ENCODE measurements around the gene COL18A1. TPM values are rescaled to one million over a fixed set of nuclear protein-coding genes. Genes with fewer than 3 reads are reported as not detected.
A peak's percentile ranks its signal among the peaks of the same experiment; 100 is the strongest.

Gene COL18A1
- total and polyA plus RNA-seq, 7 experiments from 2014 or later: 7.0 to 89.8 (median 15.4) TPM

- ATAC-seq: no peak
- CTCF ChIA-PET: interaction anchor here (0.8 kb wide), 1 partner anchor 52 kb away, joined by 3 read pairs; no protein-coding TSS in a partner anchor
- H3K9me3 ChIP-seq (ENCODE audit: control insufficient read depth in 2 of 3, low read length in 3 of 3): no peaks in the 10 kb centered on the region
- no peak overlapping the region for H3K27ac ChIP-seq (ENCODE audit: low read depth, low read length)
- Mint-ChIP-seq H3K27ac (no peak overlapping the region), H3K36me3 (no peaks in the 10 kb centered on the region), H3K4me1 (peaks cover 0 to 2% (median 0%) of the 10 kb centered on the region in 7 donors), H3K27me3 (peaks cover 0 to 10% (median 0%) of the 10 kb centered on the region in 5 donors), H3K9me3 (no peaks in the 10 kb centered on the region), H3K4me3 (no peak overlapping the region)
- intact Hi-C loops (cut with micrococcal nuclease): no loop called here
- no peak overlapping the region for H3K4me3 ChIP-seq (ENCODE audit: low read length)
- H3K36me3 ChIP-seq (ENCODE audit: control insufficient read depth in 2 of 3, insufficient read depth in 3 of 3, low read length in 3 of 3): no peaks in the 10 kb centered on the region
- POLR2A ChIA-PET: no interaction called here
- no peaks in the 10 kb centered on the region for H3K27me3 ChIP-seq (ENCODE audit: control insufficient read depth in 2 of 2, insufficient read depth in 2 of 2, low read length in 2 of 2)
- H3K4me1 ChIP-seq (ENCODE audit: control insufficient read depth in 2 of 2, insufficient read depth in 2 of 2, low read length in 2 of 2): no peaks in the 10 kb centered on the region
- peak in 1 of 9 donors; percentile 3 for DNase-seq
These were observed 17.5 kb upstream of the COL18A1 start for GRCh38 chr21:45387506-45387905.

- Histone ChIP-seq H3K4me3 (ENCODE audit: low read length) (no peak overlapping the region), H3K9me3 (ENCODE audit: control insufficient read depth in 2 of 3, low read length in 3 of 3) (no peaks in the 10 kb centered on the region), H3K36me3 (ENCODE audit: control insufficient read depth in 2 of 3, insufficient read depth in 3 of 3, low read length in 3 of 3) (no peaks in the 10 kb centered on the region), H3K27ac (ENCODE audit: low read depth, low read length) (no peak overlapping the region), H3K27me3 (ENCODE audit: control insufficient read depth in 2 of 2, insufficient read depth in 2 of 2, low read length in 2 of 2) (no peaks in the 10 kb centered on the region), H3K4me1 (ENCODE audit: control insufficient read depth in 2 of 2, insufficient read depth in 2 of 2, low read length in 2 of 2) (no peaks in the 10 kb centered on the region)
- Mint-ChIP-seq H3K4me3 (no peak overlapping the region), H3K36me3 (no peaks in the 10 kb centered on the region), H3K27ac (no peak overlapping the region), H3K4me1 (peaks cover 0 to 2% (median 0%) of the 10 kb centered on the region in 7 donors), H3K27me3 (peaks cover 0 to 5% (median 0%) of the 10 kb centered on the region in 5 donors), H3K9me3 (no peaks in the 10 kb centered on the region)
- DNase-seq: no peak
- intact Hi-C loops (cut with micrococcal nuclease): no loop called here
- no peak for ATAC-seq
- ChIA-PET CTCF (no interaction called here), POLR2A (no interaction called here)
These were observed 16.9 kb upstream of the COL18A1 start for GRCh38 chr21:45388011-45388521.

DNA sequence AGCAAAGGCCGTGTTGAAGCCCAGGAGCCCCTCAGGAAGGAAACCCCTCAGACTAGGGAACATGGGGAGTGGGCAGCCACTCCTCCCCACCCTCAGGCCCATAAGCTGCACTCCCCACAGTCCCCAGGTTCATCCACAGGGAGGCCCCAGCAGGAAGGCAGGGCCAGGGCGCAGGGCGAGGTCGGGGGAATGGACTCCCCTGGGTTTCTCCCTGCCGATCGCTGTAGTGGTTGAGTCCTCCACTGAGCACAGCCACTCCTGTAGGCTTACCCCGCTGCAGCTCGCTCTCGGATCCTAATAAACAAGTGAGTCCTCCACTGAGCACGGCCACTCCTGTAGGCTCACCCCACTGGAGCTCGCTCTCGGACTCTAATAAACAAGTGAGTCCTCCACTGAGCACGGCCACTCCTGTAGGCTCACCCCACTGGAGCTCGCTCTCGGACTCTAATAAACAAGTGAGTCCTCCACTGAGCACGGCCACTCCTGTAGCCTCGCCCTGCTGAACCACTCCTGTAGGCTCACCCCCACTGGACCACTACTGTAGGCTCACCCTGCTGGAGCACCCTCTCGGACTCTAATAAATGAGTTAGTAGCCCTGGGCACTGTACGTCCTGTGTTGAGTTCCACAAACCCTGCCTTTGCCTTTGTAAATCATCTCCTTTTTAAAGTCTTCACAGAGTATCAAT is 16.2 kb upstream of the COL18A1 start:
- ATAC-seq: no peak
- no peak for DNase-seq
- H3K4me3 Mint-ChIP-seq: no peak overlapping the region
- CTCF ChIA-PET: no interaction called here
- intact Hi-C loops (cut with micrococcal nuclease): no loop called here
- Histone ChIP-seq H3K36me3 (ENCODE audit: control insufficient read depth in 2 of 3, insufficient read depth in 3 of 3, low read length in 3 of 3) (no peaks in the 10 kb centered on the region), H3K4me1 (ENCODE audit: control insufficient read depth in 2 of 2, insufficient read depth in 2 of 2, low read length in 2 of 2) (no peaks in the 10 kb centered on the region), H3K9me3 (ENCODE audit: control insufficient read depth in 2 of 3, low read length in 3 of 3) (no peaks in the 10 kb centered on the region), H3K4me3 (ENCODE audit: low read length) (no peak overlapping the region), H3K27me3 (ENCODE audit: control insufficient read depth in 2 of 2, insufficient read depth in 2 of 2, low read length in 2 of 2) (no peaks in the 10 kb centered on the region), H3K27ac (ENCODE audit: low read depth, low read length) (no peak overlapping the region)
- no peaks in the 10 kb centered on the region for H3K9me3 Mint-ChIP-seq
- peaks cover 0 to 5% (median 0%) of the 10 kb centered on the region in 5 donors for H3K27me3 Mint-ChIP-seq
- no peaks in the 10 kb centered on the region for H3K36me3 Mint-ChIP-seq
- POLR2A ChIA-PET: no interaction called here
- peaks cover 0 to 2% (median 0%) of the 10 kb centered on the region in 7 donors for H3K4me1 Mint-ChIP-seq
- no peak overlapping the region for H3K27ac Mint-ChIP-seq

DNA sequence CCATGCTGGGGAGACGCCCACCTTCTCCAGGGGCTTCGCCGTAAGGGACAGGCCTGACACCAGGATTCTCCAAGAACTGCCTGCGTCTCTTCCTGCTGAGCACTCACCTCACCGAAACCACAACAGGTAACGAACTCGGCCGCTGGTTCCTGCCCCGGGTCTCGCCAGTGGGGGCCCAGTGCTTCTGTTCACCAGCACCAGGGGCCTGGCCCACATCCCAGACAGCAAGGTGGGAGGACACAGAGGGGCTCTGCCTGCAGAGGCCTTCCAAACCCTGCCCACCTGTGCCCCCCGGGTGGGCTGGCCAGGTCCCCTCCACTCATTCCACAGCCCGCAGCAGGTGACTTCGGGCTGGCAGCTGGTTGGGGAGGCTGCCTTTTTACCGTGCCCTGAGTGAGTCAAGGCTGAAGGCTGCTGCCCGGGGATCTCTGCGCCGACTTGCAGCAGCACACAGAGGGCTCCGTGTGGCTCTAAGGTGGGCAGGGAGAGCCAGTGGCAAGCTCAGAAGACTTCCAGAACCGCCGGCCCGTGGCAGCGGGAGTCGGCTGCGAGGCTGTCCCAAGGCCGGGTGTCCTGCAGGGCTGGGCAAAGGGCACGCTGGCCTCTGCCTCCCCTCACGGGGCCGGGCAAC is 14.7 kb upstream of the COL18A1 start:
- Mint-ChIP-seq H3K27ac (peak overlapping the region in 1 of 9 donors; percentile 49), H3K9me3 (no peaks in the 10 kb centered on the region), H3K4me1 (peaks cover 0 to 1% (median 0%) of the 10 kb centered on the region in 7 donors), H3K4me3 (no peak overlapping the region), H3K27me3 (peaks cover 0 to 6% (median 0%) of the 10 kb centered on the region in 5 donors), H3K36me3 (no peaks in the 10 kb centered on the region)
- Histone ChIP-seq H3K36me3 (ENCODE audit: control insufficient read depth in 2 of 3, insufficient read depth in 3 of 3, low read length in 3 of 3) (no peaks in the 10 kb centered on the region), H3K27ac (ENCODE audit: low read depth, low read length) (no peak overlapping the region), H3K9me3 (ENCODE audit: control insufficient read depth in 2 of 3, low read length in 3 of 3) (no peaks in the 10 kb centered on the region), H3K4me1 (ENCODE audit: control insufficient read depth in 2 of 2, insufficient read depth in 2 of 2, low read length in 2 of 2) (no peaks in the 10 kb centered on the region), H3K27me3 (ENCODE audit: control insufficient read depth in 2 of 2, insufficient read depth in 2 of 2, low read length in 2 of 2) (no peaks in the 10 kb centered on the region), H3K4me3 (ENCODE audit: low read length) (no peak overlapping the region)
- ChIA-PET CTCF (no interaction called here), POLR2A (no interaction called here)
- intact Hi-C loops (cut with micrococcal nuclease): no loop called here
- no peak for DNase-seq
- no peak for ATAC-seq

GRCh38 chr21:45390831-45391742 is 13.9 kb upstream of the COL18A1 start:
- Mint-ChIP-seq H3K27ac (no peak overlapping the region), H3K36me3 (no peaks in the 10 kb centered on the region), H3K4me3 (no peak overlapping the region), H3K4me1 (no peaks in the 10 kb centered on the region), H3K9me3 (no peaks in the 10 kb centered on the region), H3K27me3 (peaks cover 0 to 4% (median 0%) of the 10 kb centered on the region in 5 donors)
- no peak for ATAC-seq
- POLR2A ChIA-PET: no interaction called here
- Histone ChIP-seq H3K36me3 (ENCODE audit: control insufficient read depth in 2 of 3, insufficient read depth in 3 of 3, low read length in 3 of 3) (no peaks in the 10 kb centered on the region), H3K4me3 (ENCODE audit: low read length) (no peak overlapping the region), H3K9me3 (ENCODE audit: control insufficient read depth in 2 of 3, low read length in 3 of 3) (no peaks in the 10 kb centered on the region), H3K4me1 (ENCODE audit: control insufficient read depth in 2 of 2, insufficient read depth in 2 of 2, low read length in 2 of 2) (no peaks in the 10 kb centered on the region), H3K27ac (ENCODE audit: low read depth, low read length) (no peak overlapping the region), H3K27me3 (ENCODE audit: control insufficient read depth in 2 of 2, insufficient read depth in 2 of 2, low read length in 2 of 2) (no peaks in the 10 kb centered on the region)
- intact Hi-C loops (cut with micrococcal nuclease): no loop called here
- CTCF ChIA-PET: no interaction called here
- no peak for DNase-seq

DNA sequence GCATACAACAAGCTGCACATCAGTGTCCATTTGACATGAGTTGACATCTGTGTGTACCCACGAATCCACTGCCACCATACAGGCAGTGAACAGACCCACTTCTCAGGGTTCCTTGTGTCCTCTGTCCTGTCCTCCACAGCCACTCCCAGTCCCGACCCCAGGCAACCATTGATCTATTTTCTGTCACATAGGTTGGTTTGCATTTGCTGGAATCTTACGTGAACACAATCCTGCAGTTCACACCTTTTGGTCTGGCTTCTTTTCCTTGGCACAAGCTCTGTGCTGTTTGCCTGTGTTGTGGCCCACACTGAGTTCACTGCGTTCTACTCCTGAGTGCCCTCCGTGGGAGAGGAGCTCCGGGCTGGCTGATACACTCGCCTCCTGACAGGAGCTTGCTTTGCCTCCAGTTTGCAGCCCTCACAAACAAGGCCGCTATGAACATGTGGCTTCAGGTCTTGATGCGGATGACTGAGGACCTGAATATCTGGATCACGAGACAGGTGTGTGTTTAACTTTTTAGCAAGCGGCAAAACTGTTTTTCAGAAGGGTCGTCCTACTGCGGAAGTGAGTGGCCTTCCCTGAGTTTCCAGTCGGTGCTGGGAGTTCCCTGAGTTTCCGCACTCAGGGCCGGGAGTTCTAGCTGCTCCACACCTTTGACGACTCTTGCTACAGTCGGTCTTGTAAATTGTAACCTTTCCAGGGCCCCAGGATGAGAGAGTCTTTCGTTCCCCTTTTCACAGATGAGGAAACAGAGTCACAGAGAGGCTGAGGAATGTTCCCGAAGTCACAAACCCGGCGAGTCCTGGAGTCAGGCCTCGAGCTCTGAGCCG is 13.0 kb upstream of the COL18A1 start:
- Histone ChIP-seq H3K9me3 (ENCODE audit: control insufficient read depth in 2 of 3, low read length in 3 of 3) (no peaks in the 10 kb centered on the region), H3K36me3 (ENCODE audit: control insufficient read depth in 2 of 3, insufficient read depth in 3 of 3, low read length in 3 of 3) (no peaks in the 10 kb centered on the region), H3K27ac (ENCODE audit: low read depth, low read length) (no peak overlapping the region), H3K4me1 (ENCODE audit: control insufficient read depth in 2 of 2, insufficient read depth in 2 of 2, low read length in 2 of 2) (no peaks in the 10 kb centered on the region), H3K4me3 (ENCODE audit: low read length) (no peak overlapping the region), H3K27me3 (ENCODE audit: control insufficient read depth in 2 of 2, insufficient read depth in 2 of 2, low read length in 2 of 2) (no peaks in the 10 kb centered on the region)
- peaks cover 0 to 2% (median 0%) of the 10 kb centered on the region in 5 donors for H3K27me3 Mint-ChIP-seq
- ATAC-seq (no peak), DNase-seq (no peak)
- H3K4me1 Mint-ChIP-seq: no peaks in the 10 kb centered on the region
- no peaks in the 10 kb centered on the region for H3K9me3 Mint-ChIP-seq
- POLR2A ChIA-PET: no interaction called here
- no peaks in the 10 kb centered on the region for H3K36me3 Mint-ChIP-seq
- no peak overlapping the region for H3K4me3 Mint-ChIP-seq
- H3K27ac Mint-ChIP-seq: peak overlapping the region in 1 of 9 donors; percentile 10
- CTCF ChIA-PET: no interaction called here
- intact Hi-C loops (cut with micrococcal nuclease): no loop called here
